HG02884 (cell line): ENCODE results near the gene PDZRN3.
"Not testable (repeated sequence)": the region's sequence is repeated elsewhere in the genome, so short reads cannot be mapped to it uniquely, and the experiment has no call there.

Experiments
- ATAC-seq: cut with Tn5 transposase; IDR thresholded peaks from one replicate; pipeline ENCODE4 v1.9.1; 2021; ENCODE audit warnings: mild to moderate bottlenecking, moderate library complexity; ENCODE audit not compliant: unreplicated experiment

The PDZRN3 gene

GRCh38 chr3:73470860-73471259 is 153.9 kb downstream of the PDZRN3 start:
- ATAC-seq = no peak

GRCh38 chr3:73469331-73469730 is 155.4 kb downstream of the PDZRN3 start:
- ATAC-seq = no peak

- ATAC-seq = no peak
Observed at GRCh38 chr3:73467211-73467610, 157.5 kb downstream of the PDZRN3 start.

GRCh38 chr3:73465926-73466325 is 158.8 kb downstream of the PDZRN3 start:
- no peak for ATAC-seq

- ATAC-seq = not testable (repeated sequence)
Observed at GRCh38 chr3:73464126-73464525, 160.6 kb downstream of the PDZRN3 start.

- ATAC-seq = no peak
Observed at GRCh38 chr3:73461547-73461946, 163.2 kb downstream of the PDZRN3 start.

- no peak for ATAC-seq
Observed at GRCh38 chr3:73459711-73460110, 165.0 kb downstream of the PDZRN3 start.

- ATAC-seq = no peak
Observed at GRCh38 chr3:73453666-73454065, 171.1 kb downstream of the PDZRN3 start.

GRCh38 chr3:73452729-73453128 is 172.0 kb downstream of the PDZRN3 start:
- ATAC-seq = no peak

GRCh38 chr3:73451301-73451944 is 173.3 kb downstream of the PDZRN3 start:
- ATAC-seq = peak; percentile 20

GRCh38 chr3:73449774-73450173 is 175.0 kb downstream of the PDZRN3 start:
- peak; percentile 53 for ATAC-seq

GRCh38 chr3:73448761-73449301 is 175.9 kb downstream of the PDZRN3 start:
- ATAC-seq = peak; percentile 82

- no peak for ATAC-seq
Observed at GRCh38 chr3:73448041-73448440, 176.7 kb downstream of the PDZRN3 start.

- ATAC-seq = no peak
Observed at GRCh38 chr3:73447111-73447510, 177.6 kb downstream of the PDZRN3 start.

- no peak for ATAC-seq
Observed at GRCh38 chr3:73446467-73447110, 178.2 kb downstream of the PDZRN3 start.

GRCh38 chr3:73442886-73443285 is 181.9 kb downstream of the PDZRN3 start:
- ATAC-seq = no peak

- ATAC-seq = no peak
Observed at GRCh38 chr3:73442152-73442551, 182.6 kb downstream of the PDZRN3 start.

GRCh38 chr3:73437828-73438227 is 186.9 kb downstream of the PDZRN3 start:
- ATAC-seq = no peak

- ATAC-seq = no peak
Observed at GRCh38 chr3:73435055-73435454, 189.7 kb downstream of the PDZRN3 start.

GRCh38 chr3:73433687-73434086 is 191.1 kb downstream of the PDZRN3 start:
- peak; percentile 47 for ATAC-seq

GRCh38 chr3:73433079-73433478 is 191.7 kb downstream of the PDZRN3 start:
- no peak for ATAC-seq

- no peak for ATAC-seq
Observed at GRCh38 chr3:73432706-73433032, 192.1 kb downstream of the PDZRN3 start.
